HG03139 (cell line): Measurements from ENCODE around the gene TEX11.
"Not testable (repeated sequence)": the region's sequence is repeated elsewhere in the genome, so short reads cannot be mapped to it uniquely, and the experiment has no call there.

ENCODE experiments used
- ATAC-seq: cut with Tn5 transposase; IDR thresholded peaks from one replicate; pipeline ENCODE4 v1.9.1; 2021; ENCODE audit not compliant: unreplicated experiment

Gene TEX11

GRCh38 chrX:70605352-70605751, 303.2 kb downstream of the TEX11 start:
- ATAC-seq = no peak

DNA sequence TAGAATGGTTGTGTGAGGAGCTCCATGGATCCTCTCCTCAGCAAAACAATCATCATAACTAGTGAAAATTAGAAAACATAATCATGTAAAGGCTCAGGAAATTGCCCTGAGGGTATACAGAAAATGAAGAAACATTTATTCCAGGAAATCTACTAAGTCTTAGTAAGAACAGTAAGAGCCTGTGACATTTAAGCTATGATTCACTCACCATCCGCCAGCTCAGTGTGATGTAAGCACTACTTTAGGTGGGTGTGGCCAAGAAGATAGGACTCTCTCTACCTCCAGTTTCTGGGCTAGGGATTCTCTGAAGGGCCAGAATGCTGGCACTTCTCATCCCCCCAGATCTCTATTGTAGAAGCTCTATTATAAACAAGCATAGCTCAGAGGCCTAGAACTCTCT, 316.4 kb downstream of the TEX11 start:
- ATAC-seq = no peak

DNA sequence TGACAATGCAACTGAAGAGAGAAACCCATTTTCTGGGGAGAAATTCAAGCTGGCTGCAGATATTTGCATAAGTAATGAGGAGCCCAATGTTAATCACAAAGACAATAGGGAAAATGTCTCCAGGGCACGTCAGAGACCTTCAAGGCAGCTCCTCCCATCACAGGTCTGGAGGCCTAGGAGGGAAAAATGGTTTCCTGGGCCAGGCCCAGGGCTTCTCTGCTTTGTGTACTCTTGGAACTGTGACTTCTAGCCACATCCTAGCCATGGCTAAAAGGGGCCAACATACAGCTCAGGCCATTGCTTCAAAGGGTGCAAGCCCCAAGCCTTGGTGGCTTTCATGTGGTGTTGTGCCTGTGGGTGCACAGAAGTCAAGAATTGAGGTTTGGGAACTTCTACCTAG, 321.4 kb downstream of the TEX11 start:
- ATAC-seq = not testable (repeated sequence)

GRCh38 chrX:70577442-70577841, 331.1 kb downstream of the TEX11 start:
- ATAC-seq = no peak

GRCh38 chrX:70569922-70570576, 338.5 kb downstream of the TEX11 start:
- not testable (repeated sequence) for ATAC-seq

GRCh38 chrX:70554948-70555347, 353.6 kb downstream of the TEX11 start:
- no peak for ATAC-seq

- ATAC-seq = no peak
Observed at GRCh38 chrX:70554523-70554922, 354.0 kb downstream of the TEX11 start.

GRCh38 chrX:70554081-70554480, 354.4 kb downstream of the TEX11 start:
- no peak for ATAC-seq

DNA sequence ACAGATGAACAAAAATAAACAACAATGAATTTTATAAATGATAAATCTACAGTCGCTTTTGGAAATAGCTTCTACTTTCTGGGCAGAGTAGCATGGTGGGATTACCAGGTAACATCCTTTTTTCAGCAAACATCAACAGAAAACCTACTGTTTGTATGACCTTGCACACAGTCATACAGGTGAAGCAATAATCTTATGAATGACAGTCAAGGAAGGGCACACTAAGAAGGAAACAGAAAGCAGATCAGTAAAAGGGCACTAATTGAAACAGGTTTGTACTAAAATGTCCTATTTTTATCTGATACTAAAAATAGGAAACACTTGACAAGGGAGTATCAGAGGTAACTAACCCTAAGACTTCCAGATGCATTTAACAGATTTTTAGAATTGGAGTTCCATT, 355.0 kb downstream of the TEX11 start:
- ATAC-seq = no peak

DNA sequence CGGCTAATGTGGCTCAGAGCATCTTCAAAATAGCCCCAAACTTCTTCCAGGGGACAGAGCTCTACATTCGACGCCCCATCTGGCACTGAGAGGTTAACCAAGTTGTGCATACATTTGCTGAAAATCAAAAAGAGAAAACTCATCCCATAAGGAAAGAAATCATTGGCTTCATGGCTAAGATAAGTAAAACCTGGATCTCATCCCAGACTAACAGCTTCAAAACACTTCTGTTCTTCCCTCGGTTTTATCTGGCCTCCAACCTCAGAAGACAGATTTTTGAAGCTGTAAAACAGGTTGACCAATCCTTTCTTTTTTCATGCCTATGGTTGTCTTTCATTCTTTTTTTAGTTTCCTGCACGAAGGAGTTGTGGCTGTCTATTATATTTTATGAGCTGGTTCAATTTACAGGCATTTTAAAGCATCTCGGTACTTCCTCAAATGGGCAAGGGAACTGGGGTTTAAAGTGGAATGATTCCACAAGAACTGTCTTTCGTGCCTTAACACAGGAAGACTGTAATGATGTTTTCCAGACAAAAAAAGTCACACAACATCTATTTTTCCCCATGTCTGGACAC, 356.3 kb downstream of the TEX11 start:
- ATAC-seq = no peak

DNA sequence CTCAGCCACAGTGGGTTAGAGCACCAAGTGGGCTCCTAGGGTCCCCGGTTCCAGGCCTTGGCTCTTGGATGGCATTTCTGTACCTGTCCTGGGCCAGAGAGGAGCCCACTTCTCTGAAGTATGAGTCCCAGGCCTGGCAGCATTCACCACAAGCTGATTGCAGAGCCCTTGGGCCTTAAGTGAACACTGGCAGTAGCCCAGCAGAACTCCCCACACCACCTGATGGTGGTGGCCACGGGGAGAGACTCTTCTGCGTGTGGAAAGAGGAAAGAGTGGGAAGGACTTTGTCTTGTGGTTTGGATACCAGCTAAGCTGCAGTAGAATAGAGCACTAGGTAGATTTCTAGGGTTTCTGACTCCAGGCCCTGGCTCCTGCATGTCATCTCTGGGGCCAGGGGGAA, 359.1 kb downstream of the TEX11 start:
- no peak for ATAC-seq

- ATAC-seq = no peak
Observed at GRCh38 chrX:70535198-70535597, 373.3 kb downstream of the TEX11 start.

DNA sequence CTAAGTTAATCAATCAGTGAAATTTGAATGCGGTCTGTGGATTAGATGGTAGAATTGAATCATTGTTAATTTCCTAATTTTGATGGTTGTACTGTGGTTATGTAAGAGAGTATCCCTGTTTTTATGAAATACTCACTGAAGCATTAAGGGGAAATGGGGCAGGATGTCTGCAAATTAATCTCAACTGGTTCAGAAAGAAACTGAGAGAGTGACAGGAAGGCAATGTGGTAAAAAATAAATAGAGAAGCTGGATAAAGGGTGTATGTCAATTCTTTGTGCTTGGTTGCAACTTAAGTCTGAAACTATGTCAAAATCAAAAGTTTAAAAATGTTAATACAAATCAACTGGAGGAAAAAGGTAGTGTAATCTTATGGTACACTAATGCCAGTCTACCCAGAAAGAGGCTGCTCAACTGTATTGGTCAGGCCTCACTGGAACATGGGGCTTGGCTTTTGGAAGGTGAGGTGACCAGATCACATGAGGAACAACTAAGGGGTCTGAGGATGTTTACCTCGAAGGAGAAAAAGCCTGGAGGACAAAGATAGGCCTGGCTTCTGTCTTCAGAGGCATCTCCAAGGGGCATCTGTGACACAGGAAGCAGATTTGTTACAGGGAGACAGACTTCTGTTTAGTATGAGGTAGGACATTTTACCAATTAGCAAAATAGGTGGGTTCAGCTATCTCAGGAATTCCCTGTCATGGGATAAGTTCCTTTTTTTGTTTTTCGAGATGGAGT, 380.7 kb downstream of the TEX11 start:
- no peak for ATAC-seq

DNA sequence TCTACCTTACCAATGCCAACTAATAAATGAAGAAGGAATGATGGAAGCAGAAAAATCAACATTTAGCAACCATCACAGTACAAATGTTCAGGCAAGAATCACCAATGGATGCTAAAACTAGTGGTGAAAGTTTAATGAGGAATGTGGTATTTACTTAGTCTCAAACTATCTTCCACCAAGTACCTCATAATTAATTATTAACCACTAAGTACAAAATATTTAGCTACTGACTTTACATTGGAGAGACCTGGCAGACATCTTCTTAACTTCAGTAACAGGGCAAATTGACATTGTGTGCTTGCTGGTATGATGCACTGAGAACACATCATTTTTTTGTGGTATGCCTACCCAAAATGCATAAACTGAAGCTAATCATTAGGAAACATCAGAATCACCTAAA, 381.5 kb downstream of the TEX11 start:
- ATAC-seq = no peak

DNA sequence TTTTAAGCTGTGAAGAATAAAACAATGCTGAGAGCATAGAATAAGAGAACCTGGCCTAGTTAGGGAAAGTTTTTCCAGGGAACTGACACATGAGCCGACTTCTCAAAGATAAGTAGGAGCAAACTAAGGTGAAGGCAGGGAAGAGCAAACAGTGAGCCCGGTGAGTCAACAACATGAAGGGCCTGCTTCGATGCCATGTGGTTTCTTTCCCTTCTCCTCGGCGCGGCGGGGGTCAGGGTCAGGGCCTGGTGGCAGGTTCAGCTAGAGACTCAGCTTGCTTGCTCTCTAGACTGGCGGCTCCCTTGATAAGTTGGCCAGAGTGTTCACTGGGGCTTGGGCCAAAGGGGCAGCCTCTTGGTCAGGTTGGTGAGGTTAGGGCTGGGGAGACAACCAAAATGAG, 382.8 kb downstream of the TEX11 start:
- ATAC-seq = no peak

GRCh38 chrX:70515692-70516091, 392.8 kb downstream of the TEX11 start:
- ATAC-seq = not testable (repeated sequence)

DNA sequence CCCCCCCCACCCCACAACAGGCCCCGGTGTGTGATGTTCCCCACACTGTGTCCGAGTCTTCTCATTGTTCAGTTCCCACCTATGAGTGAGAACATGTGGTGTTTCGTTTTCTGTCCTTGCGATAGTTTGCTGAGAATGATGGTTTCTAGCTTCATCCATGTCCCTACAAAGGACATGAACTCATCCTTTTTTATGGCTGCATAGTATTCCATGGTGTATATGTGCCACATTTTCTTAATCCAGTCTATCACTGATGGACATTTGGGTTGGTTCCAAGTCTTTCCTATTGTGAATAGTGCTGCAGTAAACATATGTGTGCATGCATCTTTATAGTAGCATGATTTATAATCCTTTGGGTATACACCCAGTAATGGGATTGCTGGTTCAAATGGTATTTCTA, 393.2 kb downstream of the TEX11 start:
- ATAC-seq = not testable (repeated sequence)

- ATAC-seq = no peak
Observed at GRCh38 chrX:70509078-70509477, 399.4 kb downstream of the TEX11 start.

DNA sequence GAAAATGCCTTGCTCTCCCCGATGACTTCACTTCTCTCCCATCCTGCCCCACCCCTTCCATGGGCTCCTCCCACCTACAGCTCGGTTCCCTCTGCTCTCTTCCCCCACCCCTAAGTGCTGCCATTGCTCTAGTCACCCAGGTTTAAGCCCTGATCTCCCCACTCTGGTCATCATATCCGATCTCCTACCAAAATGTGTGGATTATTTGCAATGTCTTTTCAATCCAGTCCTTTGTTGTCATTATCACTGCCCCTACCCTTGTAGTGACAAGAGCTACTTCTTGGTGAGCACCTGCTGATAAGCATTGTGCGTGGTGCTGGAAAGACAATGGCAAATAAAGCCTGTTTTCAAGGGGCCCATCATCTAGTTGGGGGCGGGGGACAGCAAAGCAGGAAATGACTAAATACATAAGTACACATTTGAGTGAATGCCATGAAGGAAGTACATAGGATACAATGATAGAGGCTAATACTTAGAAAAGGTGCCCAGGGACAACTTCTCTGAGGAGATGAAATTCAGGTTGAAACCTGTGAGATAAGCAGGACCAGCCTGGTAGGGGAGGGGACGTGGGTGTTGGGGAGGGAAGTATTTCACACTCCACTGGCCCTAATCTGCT, 400.1 kb downstream of the TEX11 start:
- ATAC-seq = no peak

DNA sequence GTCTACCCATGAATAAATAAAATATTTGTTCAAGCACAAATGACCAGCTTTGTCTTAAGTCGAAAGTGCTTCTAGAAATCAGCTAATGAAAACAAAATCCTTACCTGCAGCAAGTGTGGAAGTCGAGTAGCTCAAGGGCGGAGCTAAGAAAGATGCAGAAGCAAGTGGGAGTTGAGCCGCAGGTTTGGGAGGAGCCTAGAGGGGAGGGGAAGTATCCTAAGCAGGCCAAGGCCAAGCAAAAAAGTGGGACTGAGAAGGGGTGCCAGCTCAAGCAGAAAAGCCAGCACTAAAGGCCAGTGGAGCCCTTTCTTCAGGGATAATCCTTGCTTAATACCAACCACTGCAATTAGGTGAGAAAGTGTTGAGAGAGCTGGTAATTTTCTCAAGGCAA, 403.1 kb downstream of the TEX11 start:
- no peak for ATAC-seq

DNA sequence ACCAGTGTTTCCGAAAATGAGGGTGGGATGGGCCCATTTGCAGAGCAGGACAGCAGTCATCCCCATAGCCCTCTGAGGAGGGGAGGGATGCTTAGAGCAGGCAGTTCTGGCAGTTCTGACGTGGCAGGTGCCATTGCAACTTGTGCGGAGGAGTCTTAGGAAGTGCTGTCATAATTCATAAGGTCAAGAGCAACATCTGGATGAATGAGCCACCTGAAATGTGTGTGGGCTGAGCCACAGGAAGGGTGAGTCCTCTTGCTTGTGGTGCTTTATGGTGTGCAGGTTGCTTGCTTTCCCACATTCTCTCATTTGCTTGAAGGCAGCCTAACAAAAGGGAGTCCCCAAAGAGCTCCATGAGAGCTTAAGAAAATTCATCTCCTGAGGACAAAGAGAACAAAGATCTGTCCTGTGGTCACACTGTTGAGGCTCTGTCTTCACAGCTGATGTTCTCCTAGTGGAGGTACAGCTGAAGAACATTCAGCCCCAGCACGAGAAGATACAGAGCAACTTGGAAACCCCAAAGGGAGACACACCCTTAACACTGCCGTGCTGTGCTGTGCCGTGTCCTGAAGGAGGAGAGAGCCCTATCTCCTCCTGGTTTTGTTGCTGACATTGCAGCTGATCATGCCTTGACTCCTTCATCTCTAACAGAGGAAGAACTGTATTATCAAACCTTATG, 403.6 kb downstream of the TEX11 start:
- no peak for ATAC-seq
